ENCODE measurements around the gene ST14. TPM values are rescaled to one million over a fixed set of nuclear protein-coding genes. Genes with fewer than 3 reads are reported as not detected.
"Not testable (repeated sequence)": the region's sequence is repeated elsewhere in the genome, so short reads cannot be mapped to it uniquely, and the experiment has no call there.

The ST14 gene
- total RNA-seq, 4 donors from 2014 or later: 109 to 225 (median 141) TPM

DNA sequence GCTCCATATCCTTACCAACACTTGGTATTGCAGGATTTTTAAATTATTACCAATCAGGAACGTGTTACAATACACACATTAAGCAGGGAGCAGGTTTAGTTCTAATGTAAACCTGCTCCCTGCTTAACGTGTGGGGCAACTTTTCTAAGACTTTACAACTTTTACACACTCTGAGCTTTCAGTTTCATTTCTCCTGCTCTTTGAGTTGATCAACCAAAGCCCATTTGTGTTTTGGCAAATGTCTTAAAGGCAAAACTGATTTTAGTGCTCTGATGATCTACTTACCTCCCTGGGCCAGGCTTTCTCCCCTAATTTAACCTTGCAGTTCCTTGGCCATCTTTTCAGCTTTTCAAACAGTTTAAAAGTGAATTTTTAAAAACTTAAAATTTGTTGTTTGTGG is 84.2 kb downstream of the ST14 start:
- WGBS, 2 donors: 39 to 48% methylated on average over 2 of the region's 2 CpGs
- DNase-seq: no peak
- Histone ChIP-seq H3K9me3 (no peaks in the 10 kb centered on the region), H3K4me3 (no peak overlapping the region), H3K4me1 (peaks cover 0 to 22% (median 0%) of the 10 kb centered on the region in 3 donors), H3K27me3 (no peaks in the 10 kb centered on the region), H3K36me3 (peaks cover 0 to 8% (median 0%) of the 10 kb centered on the region in 3 donors), H3K27ac (no peak overlapping the region)
- TF ChIP-seq, protein P1, sequence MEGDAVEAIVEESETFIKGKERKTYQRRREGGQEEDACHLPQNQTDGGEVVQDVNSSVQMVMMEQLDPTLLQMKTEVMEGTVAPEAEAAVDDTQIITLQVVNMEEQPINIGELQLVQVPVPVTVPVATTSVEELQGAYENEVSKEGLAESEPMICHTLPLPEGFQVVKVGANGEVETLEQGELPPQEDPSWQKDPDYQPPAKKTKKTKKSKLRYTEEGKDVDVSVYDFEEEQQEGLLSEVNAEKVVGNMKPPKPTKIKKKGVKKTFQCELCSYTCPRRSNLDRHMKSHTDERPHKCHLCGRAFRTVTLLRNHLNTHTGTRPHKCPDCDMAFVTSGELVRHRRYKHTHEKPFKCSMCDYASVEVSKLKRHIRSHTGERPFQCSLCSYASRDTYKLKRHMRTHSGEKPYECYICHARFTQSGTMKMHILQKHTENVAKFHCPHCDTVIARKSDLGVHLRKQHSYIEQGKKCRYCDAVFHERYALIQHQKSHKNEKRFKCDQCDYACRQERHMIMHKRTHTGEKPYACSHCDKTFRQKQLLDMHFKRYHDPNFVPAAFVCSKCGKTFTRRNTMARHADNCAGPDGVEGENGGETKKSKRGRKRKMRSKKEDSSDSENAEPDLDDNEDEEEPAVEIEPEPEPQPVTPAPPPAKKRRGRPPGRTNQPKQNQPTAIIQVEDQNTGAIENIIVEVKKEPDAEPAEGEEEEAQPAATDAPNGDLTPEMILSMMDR (IDR thresholded peaks at IDR 0.05): no peak
- intact Hi-C loops (cut with DNase I): no loop called here

DNA sequence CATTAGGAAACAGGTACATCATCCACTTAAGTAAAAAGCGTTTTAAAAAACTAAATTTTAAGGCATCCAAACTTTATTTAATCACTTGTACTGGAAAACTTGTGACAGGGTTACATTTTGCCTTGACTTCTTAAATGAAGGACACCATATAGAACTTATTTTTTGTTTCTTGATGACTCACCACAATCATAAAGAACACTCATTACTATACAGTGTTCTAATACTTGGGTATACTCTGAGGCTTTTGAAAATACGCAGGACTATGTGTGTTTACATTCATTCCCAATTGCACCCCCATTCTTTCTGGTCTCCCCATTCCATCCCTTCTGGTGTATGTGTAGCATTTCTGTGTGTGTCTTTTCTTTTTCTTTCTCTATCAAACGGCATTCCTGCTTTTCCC is 85.3 kb downstream of the ST14 start:
- no peak overlapping the region for H3K4me3 ChIP-seq
- WGBS, 2 donors: 81 to 87% methylated on average over 3 of the region's 3 CpGs
- H3K4me1 ChIP-seq: peaks cover 0 to 22% (median 0%) of the 10 kb centered on the region in 3 donors
- TF ChIP-seq, protein P1 (IDR thresholded peaks at IDR 0.05): no peak
- TF ChIP-seq POLR2A (IDR thresholded peaks at IDR 0.05): no peak
- H3K9me3 ChIP-seq: no peaks in the 10 kb centered on the region
- DNase-seq: no peak
- intact Hi-C loops (cut with DNase I): no loop called here
- peaks cover 0 to 7% (median 0%) of the 10 kb centered on the region in 3 donors for H3K36me3 ChIP-seq
- no peaks in the 10 kb centered on the region for H3K27me3 ChIP-seq
- H3K27ac ChIP-seq: no peak overlapping the region

DNA sequence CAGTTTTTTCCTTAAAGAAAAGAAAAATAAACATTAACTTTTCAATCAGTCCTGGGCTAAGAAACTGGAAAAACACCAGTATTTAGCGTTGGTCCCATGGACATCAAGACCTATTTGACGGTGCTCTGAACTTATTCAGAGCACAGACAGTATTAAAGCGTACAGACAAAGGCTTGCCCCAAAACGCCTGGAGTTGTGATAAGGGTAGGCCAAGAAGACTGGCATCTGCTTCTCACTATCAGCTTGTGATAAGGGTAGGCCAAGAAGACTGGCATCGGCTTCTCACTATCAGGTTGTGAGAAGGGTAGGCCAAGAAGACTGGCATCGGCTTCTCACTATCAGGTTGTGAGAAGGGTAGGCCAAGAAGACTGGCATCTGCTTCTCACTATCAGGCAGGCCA is 85.8 kb downstream of the ST14 start:
- WGBS, 2 donors: 90 to 97% methylated on average over 6 of the region's 6 CpGs
- not testable (repeated sequence) for DNase-seq

DNA sequence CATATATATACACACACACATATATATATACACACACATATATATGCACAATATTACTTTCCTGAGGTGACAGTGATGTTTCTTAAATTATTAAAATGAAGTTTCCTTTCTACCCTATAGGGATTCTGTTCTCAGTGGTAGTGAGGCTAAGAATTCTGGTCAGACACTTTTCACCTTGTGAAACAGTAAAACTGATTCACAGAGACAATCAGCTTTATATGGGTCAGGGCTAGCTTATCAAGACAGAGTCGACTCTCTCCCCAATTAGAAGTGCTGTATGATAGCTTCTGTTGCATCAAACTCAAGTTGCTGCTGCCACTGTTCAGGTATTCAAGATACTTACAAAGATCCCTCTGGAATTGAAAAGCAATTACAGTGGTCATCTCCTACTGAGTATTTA is 86.7 kb downstream of the ST14 start:
- DNase-seq: no peak
- H3K9me3 ChIP-seq: no peaks in the 10 kb centered on the region
- H3K4me1 ChIP-seq: peaks cover 0 to 29% (median 0%) of the 10 kb centered on the region in 3 donors
- intact Hi-C loops (cut with DNase I): no loop called here
- WGBS, 2 donors: 73 to 100% methylated on average over 1 of the region's 1 CpG
- H3K36me3 ChIP-seq: peaks cover 0 to 15% (median 0%) of the 10 kb centered on the region in 3 donors
- H3K4me3 ChIP-seq: no peak overlapping the region
- TF ChIP-seq, protein P1 (IDR thresholded peaks at IDR 0.05): no peak
- TF ChIP-seq POLR2A (IDR thresholded peaks at IDR 0.05): no peak
- no peaks in the 10 kb centered on the region for H3K27me3 ChIP-seq
- H3K27ac ChIP-seq: no peak overlapping the region

More for the DNA sequence above, 85.8 kb downstream of the ST14 start:
- H3K27me3 ChIP-seq; H3K27ac ChIP-seq; H3K9me3 ChIP-seq; H3K4me3 ChIP-seq; intact Hi-C loops (cut with DNase I): not testable (repeated sequence)
- peaks cover 0 to 24% (median 0%) of the 10 kb centered on the region in 3 donors for H3K4me1 ChIP-seq
- H3K36me3 ChIP-seq: peaks cover 0 to 12% (median 0%) of the 10 kb centered on the region in 3 donors

DNA sequence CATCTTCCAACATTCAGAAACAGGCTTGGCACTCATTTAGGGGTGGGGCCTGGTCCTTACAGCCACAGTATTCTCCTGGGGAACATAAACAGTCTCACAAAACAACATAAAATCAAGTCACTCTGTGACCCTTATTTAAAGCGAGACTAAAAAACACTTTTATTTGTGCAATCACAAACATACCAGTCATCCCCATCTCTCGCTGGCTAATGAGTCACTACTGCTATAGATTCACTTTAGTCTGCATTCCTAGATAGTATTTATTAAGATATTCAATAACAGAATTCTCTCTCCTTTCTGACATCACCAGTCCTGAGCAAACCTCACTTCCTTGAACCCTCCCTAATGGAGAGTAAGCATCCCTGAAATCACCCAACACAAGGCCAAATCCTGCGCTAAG is 87.2 kb downstream of the ST14 start:
- DNase-seq: no peak
- Histone ChIP-seq H3K4me1 (peaks cover 0 to 29% (median 0%) of the 10 kb centered on the region in 3 donors), H3K9me3 (peaks cover 0 to 2% (median 0%) of the 10 kb centered on the region in 3 donors), H3K4me3 (no peak overlapping the region), H3K27me3 (no peaks in the 10 kb centered on the region), H3K36me3 (peaks cover 0 to 17% (median 0%) of the 10 kb centered on the region in 3 donors), H3K27ac (no peak overlapping the region)
- intact Hi-C loops (cut with DNase I): no loop called here
- WGBS, 2 donors: 82 to 87% methylated on average over 3 of the region's 3 CpGs
- TF ChIP-seq, protein P1 (IDR thresholded peaks at IDR 0.05): no peak
- TF ChIP-seq POLR2A (IDR thresholded peaks at IDR 0.05): no peak

DNA sequence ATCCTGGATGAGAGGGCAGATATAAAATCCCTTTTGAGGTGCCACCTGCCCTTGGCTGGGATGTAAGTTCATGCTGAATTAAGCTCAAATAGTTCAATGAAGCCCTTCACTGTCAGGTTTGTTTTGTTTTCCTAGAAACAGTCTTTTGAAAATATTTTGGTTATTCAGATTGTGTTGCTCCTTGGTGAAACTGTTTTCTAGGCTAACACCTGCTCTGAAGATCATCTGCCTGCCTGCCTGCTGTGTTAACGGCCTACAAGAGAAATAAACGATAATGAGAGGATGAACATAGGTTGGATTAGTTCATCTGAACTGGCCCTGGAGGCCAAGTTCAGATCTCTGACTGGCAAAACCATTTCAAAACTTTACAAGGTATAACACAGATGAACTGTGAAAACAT is 87.7 kb downstream of the ST14 start:
- Histone ChIP-seq H3K4me3 (no peak overlapping the region), H3K9me3 (peaks cover 0 to 8% (median 0%) of the 10 kb centered on the region in 3 donors), H3K4me1 (peaks cover 0 to 29% (median 0%) of the 10 kb centered on the region in 3 donors), H3K27ac (no peak overlapping the region), H3K36me3 (peaks cover 0 to 23% (median 0%) of the 10 kb centered on the region in 3 donors), H3K27me3 (no peaks in the 10 kb centered on the region)
- no peak for DNase-seq
- intact Hi-C loops (cut with DNase I): no loop called here
- no peak for TF ChIP-seq POLR2A (IDR thresholded peaks at IDR 0.05)
- TF ChIP-seq, protein P1 (IDR thresholded peaks at IDR 0.05): no peak
- WGBS, 2 donors: 74 to 84% methylated on average over 2 of the region's 2 CpGs

Measured in esophagus squamous epithelium (tissue), 5 donors.